GM19328 (cell line): ENCODE results near the gene RERE.
"Not testable (repeated sequence)": the region's sequence is repeated elsewhere in the genome, so short reads cannot be mapped to it uniquely, and the experiment has no call there.

Experiments
- ATAC-seq: cut with Tn5 transposase; IDR thresholded peaks from one replicate; pipeline ENCODE4 v1.9.1; 2021; ENCODE audit warnings: mild to moderate bottlenecking, moderate library complexity; ENCODE audit not compliant: unreplicated experiment

The RERE gene

GRCh38 chr1:8698012-8698630 is 119.3 kb downstream of the RERE start:
- no peak for ATAC-seq

GRCh38 chr1:8695442-8695841 is 122.0 kb downstream of the RERE start:
- ATAC-seq: not testable (repeated sequence)

DNA sequence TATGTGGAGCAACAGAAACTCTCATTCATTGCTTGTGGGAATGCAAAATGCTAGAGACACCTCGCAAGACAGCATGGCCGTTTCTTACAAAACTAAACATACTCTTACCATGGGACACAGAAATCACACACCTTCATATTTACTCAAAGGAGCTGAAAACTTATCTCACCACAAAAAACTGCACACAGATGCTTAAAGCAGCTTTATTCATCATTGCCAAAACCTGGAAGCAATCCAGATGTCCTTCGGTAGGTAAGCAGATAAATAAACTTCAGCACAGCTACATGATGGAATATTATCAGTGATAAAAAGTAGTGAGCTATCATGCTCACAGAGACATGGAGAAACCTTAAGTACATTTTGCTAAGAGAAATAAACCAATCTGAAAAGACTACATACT is 124.3 kb downstream of the RERE start:
- ATAC-seq: no peak

DNA sequence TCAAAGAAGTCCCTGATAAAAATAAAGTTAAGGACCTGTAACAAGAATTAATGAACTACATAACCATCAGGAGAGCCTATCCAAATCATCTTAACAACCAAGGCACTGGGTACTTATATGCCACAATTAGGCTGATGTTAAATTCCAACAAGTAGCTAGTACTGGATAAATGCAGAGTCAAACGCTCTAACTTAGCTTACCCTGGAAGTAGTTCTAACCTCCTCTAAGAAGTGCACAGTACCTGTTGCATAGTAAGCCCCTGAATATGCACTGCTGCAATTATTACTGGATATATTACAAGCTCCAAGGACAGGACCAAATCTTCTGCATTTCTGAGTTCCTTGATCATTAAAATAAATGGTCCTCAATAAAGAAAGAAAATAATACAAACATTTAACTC is 125.8 kb downstream of the RERE start:
- no peak for ATAC-seq

DNA sequence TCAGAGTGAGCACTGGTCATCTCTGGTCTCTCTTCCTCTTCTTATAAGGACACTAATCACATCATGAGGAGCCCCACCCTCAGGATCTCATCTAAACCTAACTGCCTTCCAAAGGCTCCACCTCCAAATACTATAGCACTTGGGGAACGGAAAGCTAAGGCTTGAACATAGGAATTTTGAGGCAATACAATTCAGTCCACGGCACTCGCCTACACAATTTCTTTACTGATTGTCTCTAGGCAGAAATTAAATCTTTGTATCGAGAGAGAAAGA is 127.3 kb downstream of the RERE start:
- no peak for ATAC-seq

- no peak for ATAC-seq
These were observed 127.8 kb downstream of the RERE start for GRCh38 chr1:8689431-8690252.

GRCh38 chr1:8687538-8687937 is 129.9 kb downstream of the RERE start:
- ATAC-seq: no peak

- no peak for ATAC-seq
These were observed 130.4 kb downstream of the RERE start for GRCh38 chr1:8687039-8687438.

- ATAC-seq: no peak
These were observed 132.0 kb downstream of the RERE start for GRCh38 chr1:8685463-8685862.

- ATAC-seq: no peak
These were observed 132.8 kb downstream of the RERE start for GRCh38 chr1:8684590-8684989.

DNA sequence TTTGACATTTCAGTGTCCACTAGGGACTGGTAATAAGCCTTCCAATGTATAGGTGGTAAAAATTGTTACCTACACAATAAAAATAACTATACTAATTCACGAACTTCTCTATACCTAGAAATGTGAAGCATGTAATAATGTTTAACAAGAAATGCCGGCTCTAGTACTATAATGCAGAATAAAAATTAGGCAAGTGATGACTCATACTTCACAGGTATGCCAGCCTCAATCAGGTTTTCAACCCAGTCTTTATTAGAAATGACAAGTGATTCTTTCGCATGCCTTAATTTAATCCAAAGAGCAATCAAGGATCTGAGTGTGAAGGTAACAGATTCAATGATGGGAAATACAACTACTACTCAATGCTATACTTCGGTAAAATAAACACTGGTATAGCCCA is 134.9 kb downstream of the RERE start:
- ATAC-seq: no peak

DNA sequence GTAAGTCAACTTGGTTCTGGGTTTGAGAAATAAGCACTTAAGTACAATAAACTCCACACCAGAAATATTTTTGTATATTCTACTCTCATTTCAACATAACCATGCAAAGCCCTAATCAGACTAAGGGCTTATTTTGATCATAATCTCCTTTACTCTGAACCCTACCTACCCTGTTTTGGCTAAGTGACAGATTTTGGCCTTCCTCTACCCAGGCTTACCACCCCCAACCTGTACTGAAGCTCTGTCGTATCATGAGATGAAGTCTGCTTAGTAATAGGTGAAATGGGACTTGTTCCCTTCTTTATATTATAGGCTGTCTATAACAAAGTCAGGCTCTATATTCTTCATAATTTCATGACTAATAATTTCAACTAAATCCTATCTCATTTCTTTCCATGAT is 135.5 kb downstream of the RERE start:
- no peak for ATAC-seq

DNA sequence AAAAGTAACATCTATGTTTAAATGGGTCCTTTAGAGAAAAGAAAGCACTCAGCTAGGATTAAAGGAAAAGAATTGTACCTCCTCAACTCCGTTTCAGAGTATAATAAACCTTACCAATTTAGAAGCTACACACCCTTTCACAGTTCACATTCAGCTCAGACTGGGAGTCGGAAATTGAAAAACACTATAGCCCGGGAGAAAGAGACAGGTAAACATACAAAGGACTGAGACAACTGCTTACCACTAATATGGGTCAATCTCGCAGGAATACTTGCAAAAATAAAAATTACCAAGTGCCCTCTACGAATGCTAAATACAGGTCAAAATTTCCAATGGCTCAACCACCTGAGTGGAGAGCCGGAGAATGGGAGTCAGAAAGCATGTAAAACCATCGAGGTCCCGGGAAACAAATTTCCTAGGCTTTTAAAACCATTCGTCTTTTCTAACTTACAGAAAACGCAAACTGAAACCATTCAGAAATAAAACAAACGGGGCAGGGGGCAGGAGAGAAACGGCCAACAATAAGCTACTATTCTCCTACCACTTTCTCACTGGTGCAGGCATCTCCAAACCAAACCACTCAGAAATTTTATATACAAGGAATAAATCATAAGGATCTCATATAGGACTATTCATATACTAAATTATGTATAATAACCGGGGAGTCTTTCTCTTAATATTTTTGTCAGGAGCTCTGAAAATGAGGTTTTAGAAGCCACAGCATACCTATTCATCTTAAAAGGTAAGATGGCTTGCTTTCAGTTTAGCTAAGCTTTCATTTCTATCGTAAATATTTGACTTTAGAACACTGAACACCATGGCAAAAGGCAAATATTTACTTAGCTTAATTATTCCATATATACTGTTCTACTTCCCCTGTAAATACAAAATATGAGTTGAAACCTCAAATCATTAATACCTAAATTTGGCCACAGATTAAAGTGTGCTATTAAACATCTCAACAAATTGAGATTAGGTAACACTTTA is 136.5 kb downstream of the RERE start:
- ATAC-seq: no peak

DNA sequence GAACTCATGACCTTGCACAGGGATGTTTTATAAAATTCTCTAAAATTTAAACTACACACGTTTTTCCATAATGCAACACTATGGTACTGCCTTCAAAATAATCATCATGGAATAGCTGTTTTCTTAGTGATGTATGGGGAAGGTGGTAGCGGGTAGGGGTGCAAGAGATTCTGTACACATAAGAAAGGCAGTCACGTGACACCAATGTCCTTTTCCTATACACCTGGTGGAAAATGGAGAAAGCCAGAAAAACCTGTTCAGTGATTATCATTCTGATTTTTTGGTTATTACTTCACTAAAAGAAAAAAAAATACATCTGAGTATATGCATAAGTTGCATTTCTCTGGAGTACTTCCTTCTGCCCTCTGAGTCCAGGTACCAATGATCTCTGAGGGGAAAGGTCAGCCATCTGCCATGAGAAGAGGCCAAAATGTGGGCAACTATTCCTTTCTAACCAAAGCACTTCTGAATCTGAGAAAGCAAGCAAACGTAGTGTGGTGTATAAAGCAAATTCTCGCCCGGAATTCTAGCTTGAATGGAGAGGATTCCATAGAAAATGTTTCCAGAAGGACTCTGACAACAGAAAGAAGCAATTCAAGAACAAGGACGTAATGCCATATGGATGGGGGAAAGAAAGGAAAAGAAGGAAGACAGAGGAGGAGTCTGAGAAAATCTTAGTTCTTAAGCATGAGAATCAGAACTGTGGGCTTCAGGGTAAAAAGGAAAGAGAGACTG is 137.3 kb downstream of the RERE start:
- no peak for ATAC-seq

GRCh38 chr1:8679395-8679800 is 138.0 kb downstream of the RERE start:
- no peak for ATAC-seq

- no peak for ATAC-seq
These were observed 138.6 kb downstream of the RERE start for GRCh38 chr1:8678673-8679394.

DNA sequence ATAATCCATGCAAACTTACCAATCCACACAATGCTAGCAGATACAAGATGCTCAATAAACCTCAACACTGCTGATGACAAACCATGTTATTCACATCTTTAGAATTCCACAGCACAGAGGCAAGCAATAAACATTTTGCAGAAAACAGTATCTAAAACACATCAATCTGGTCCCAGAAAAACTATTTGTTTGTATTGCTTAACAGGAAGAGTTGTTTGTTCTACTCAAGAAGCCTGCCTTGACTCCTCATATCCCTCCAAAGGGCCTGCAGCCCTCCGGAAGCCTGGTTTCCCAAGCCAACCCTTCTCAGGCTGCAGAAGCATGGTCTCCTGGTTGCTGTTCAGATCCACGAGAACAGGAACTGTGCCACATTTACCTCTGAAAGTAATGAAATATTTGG is 139.7 kb downstream of the RERE start:
- ATAC-seq: no peak

- ATAC-seq: no peak
These were observed 140.6 kb downstream of the RERE start for GRCh38 chr1:8676813-8677212.

DNA sequence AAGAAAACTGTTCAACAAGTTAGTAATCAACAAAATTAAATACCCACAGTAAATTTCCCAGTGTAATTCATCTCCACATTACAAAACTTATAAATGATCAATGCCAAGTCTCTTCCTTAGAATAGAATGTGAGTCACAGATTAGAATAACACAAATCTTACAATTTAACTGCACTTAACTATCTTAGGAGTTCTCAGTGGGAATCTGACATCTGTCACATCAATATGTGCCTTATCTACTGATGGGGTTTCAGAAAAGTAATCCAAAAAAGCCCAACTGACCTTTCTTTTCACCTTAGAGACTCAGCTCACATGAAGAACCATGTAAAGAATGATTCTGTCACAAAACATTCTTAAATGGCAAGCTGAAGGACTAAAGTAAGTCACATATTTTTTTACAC is 141.4 kb downstream of the RERE start:
- ATAC-seq: no peak

DNA sequence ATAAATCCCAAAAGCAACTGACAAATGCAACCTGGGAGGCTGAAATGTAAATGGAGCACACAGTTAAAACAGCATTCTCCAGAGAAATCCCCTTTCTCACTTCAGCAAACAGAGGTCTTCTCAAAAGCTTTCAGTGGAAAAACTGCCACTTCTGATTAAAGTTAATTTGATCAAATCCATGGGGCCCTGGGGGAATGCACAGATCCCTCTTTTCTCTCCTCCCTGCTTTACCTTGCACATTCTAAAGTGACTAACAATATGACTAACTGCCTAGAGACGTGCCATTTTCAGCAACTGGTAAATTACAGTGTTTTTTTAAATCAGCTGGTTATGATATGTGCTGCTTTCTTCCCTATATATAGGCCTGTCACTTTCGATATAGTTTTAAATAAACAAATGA is 142.5 kb downstream of the RERE start:
- no peak for ATAC-seq
